ENCODE measurements around the gene MAP2K4. TPM values are rescaled to one million over a fixed set of nuclear protein-coding genes. Genes with fewer than 3 reads are reported as not detected.

Gene MAP2K4
- total RNA-seq, 1 experiment from 2014 or later: 46.1 TPM

DNA sequence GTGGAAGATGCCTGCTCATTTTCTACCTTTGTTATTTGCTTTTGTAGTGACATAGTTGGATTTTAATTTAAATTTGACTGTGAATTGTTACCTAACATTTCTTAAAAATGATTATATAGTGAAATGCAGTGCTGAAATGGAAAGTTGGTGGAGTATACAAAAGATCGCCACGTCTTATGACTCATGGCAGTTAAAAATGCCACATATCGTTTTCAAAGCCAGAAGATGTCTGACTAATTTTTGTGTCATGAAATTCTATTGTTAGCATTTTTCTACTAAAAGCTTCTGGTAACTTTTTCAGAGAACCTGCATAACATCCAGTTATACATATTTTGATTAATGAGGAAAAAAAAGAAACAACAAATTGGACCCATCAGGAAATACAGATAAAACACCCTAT lies 20.6 kb downstream of the MAP2K4 start:
- peaks cover 24 to 28% of the 10 kb centered on the region in 2 experiments for H3K4me1 Mint-ChIP-seq
- H2BK20ac ChIP-seq (ENCODE audit: low read depth, low read length, poor library complexity, severe bottlenecking): no peak overlapping the region
- no peak overlapping the region for H3K14ac ChIP-seq (ENCODE audit: insufficient read depth, low read length)
- no peak overlapping the region for H3K4ac ChIP-seq (ENCODE audit: low read depth, low read length)
- no peaks in the 10 kb centered on the region for H3K9me3 Mint-ChIP-seq
- WGBS (ENCODE audit: extremely low coverage, insufficient read length, low lambda C conversion rate): no CpG with 5 or more reads among the region's 3 CpGs
- no peaks in the 10 kb centered on the region for H3K27me3 ChIP-seq (ENCODE audit: insufficient read depth, low read length)
- no peak overlapping the region for H2AK5ac ChIP-seq (ENCODE audit: insufficient read length, low read length)
- no peak overlapping the region for H3K4me3 Mint-ChIP-seq
- H3K36me3 Mint-ChIP-seq (ENCODE audit: insufficient read depth in 1 of 3, low read depth in 3 of 3): no peaks in the 10 kb centered on the region
- no peak overlapping the region for H2BK15ac ChIP-seq (ENCODE audit: low read depth, low read length)
- H3K27ac Mint-ChIP-seq: no peak overlapping the region
- no peak overlapping the region for H3K27ac ChIP-seq (ENCODE audit: insufficient read length, low read depth, low read length)
- H3K23me2 ChIP-seq (ENCODE audit: insufficient read length, low read depth, low read length, poor library complexity, severe bottlenecking): no peaks in the 10 kb centered on the region
- H2BK5ac ChIP-seq (ENCODE audit: insufficient read length, low read length): no peak overlapping the region
- H2BK120ac ChIP-seq (ENCODE audit: low read depth, low read length, poor library complexity, severe bottlenecking): no peak overlapping the region
- H4K8ac ChIP-seq (replicated peaks; ENCODE audit: insufficient read length, low read depth, low read length): no peak overlapping the region
- H3K79me1 ChIP-seq (ENCODE audit: insufficient read depth, low read depth, low read length, poor library complexity, severe bottlenecking): peaks cover 6% of the 10 kb centered on the region
- no peak overlapping the region for H2AFZ ChIP-seq (ENCODE audit: low read length)
- H3K79me2 ChIP-seq (ENCODE audit: insufficient read depth, low read length): peaks cover 6% of the 10 kb centered on the region; the same call in 1 of the 2 replicates
- no peaks in the 10 kb centered on the region for H3K27me3 Mint-ChIP-seq (ENCODE audit: low read depth)
- no peak overlapping the region for H3K9ac ChIP-seq (ENCODE audit: extremely low read depth, insufficient read length, low read length)
- no peak overlapping the region for H3K18ac ChIP-seq (ENCODE audit: insufficient read length, low read depth, low read length)
- H4K20me1 ChIP-seq (ENCODE audit: control insufficient read depth, insufficient read depth, insufficient read length): no peaks in the 10 kb centered on the region
- H3K4me1 ChIP-seq (ENCODE audit: insufficient read depth, low read length): peaks cover 4% of the 10 kb centered on the region; the same call in 1 of the 2 replicates
- H3T11ph ChIP-seq (ENCODE audit: low read length): no peak overlapping the region
- no peak overlapping the region for H3K56ac ChIP-seq (ENCODE audit: insufficient read length, low read depth, low read length)
- H3K23ac ChIP-seq (ENCODE audit: insufficient read length, low read depth, low read length): no peak overlapping the region
- no peak overlapping the region for H4K5ac ChIP-seq (ENCODE audit: insufficient read length, low read depth, low read length)
- no peak for DNase-seq
- no peaks in the 10 kb centered on the region for H3K9me3 ChIP-seq (ENCODE audit: control insufficient read depth, low read depth, low read length)
- no peak overlapping the region for H3K4me2 ChIP-seq (ENCODE audit: insufficient read depth, insufficient read length, low read length)
- H2BK12ac ChIP-seq (ENCODE audit: insufficient read length, low read depth, low read length): no peak overlapping the region
- TF ChIP-seq, protein P1, sequence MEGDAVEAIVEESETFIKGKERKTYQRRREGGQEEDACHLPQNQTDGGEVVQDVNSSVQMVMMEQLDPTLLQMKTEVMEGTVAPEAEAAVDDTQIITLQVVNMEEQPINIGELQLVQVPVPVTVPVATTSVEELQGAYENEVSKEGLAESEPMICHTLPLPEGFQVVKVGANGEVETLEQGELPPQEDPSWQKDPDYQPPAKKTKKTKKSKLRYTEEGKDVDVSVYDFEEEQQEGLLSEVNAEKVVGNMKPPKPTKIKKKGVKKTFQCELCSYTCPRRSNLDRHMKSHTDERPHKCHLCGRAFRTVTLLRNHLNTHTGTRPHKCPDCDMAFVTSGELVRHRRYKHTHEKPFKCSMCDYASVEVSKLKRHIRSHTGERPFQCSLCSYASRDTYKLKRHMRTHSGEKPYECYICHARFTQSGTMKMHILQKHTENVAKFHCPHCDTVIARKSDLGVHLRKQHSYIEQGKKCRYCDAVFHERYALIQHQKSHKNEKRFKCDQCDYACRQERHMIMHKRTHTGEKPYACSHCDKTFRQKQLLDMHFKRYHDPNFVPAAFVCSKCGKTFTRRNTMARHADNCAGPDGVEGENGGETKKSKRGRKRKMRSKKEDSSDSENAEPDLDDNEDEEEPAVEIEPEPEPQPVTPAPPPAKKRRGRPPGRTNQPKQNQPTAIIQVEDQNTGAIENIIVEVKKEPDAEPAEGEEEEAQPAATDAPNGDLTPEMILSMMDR (conservative IDR thresholded peaks at IDR 0.05): no peak
- no peak overlapping the region for H4K91ac ChIP-seq (ENCODE audit: insufficient read length, low read depth, low read length)

Data from H9 (cell line).